G401 (cell line): Measurements from ENCODE around the gene ZIC1. TPM values are rescaled to one million over a fixed set of nuclear protein-coding genes. Genes with fewer than 3 reads are reported as not detected.
A peak's percentile ranks its signal among the peaks of the same experiment; 100 is the strongest.

Experiments
- DNase-seq: peaks from one replicate; pipeline ENCODE4 v3.0.0-alpha.2; 2015; ENCODE audit warnings: low spot score
- in situ Hi-C: cut with HindIII; loops from 2 replicates; pipeline ENCODE4 v1.10.0; 2016; ENCODE audit warnings: low sequenced_read_pairs, mixed read lengths
- total RNA-seq: library from RNA; depleted of rRNA; stranded (reverse); fragments of >200 nt; shearing (Covaris generic); gene quantifications from 2 replicates; pipeline ENCODE4 v1.2.3, GENCODE V29; 2014

The ZIC1 gene
- total RNA-seq, 1 experiment from 2014 or later, result not detected

DNA sequence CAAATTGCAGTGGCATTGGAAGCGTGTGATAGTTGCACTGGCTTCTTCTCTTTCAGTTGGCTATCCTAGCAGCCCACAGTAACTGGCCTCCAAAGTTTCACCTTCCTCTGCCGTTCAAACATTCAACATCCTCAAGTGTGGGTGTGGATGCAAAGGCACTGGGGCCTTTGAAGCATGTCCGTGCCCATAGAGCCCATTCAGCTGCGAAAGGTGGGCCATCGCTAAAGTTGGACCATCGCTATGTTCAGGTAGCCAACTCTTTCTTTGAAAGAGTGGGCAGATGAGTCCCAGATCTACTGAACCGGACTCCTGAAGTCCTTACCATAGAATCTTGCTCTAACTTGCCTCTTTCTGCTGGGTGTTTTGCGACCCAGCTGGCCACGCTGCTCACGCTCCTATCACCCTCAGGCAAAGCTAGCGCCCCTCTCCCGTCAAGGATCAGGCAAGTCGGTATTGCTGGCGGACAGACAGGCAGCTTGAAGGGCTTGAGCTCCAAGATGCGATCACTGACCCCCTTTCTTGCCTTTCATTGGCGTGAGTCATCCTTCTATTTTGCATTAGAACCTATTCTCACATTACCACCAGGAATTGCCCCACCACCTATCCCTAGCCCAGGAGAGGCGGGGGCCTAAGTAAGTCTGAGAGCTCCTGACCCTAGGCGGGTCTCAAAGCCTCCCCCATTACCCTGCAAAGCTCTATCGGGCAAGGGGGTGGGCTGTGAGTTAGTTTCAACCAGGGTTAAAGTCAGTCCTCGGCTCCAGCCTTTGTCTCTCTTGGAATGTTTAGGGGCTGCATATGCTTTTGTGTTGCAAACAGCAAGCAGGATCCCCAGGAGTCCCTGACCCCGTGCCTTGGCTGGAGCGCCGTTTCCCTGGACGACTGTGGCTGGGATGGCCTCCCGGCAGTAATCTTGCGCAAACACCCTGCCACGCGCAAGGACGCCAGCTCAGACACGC is 31.5 kb upstream of the ZIC1 start:
- in situ Hi-C loops, result no loop called here
- DNase-seq, result peak; percentile 19

DNA sequence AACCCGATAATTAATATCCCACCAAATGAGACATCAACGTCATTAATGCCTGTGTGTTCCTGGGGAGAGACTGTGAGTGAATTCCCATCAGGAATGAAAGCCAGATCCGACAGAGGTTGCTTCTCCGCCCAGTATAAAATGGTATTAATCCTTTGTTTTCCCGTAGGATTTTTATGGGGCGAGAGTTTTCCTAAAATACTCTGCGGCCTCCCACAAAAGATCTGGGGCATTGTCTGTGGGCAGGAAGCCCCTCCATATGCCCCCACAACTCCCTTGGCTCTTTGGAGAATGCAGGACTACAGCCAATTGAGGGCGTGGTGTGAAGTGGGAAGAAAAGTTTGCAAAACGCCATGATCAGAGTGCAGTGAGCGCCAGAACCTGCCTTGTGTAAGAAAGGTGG is 29.5 kb upstream of the ZIC1 start:
- no peak for DNase-seq
- in situ Hi-C loops, result no loop called here

DNA sequence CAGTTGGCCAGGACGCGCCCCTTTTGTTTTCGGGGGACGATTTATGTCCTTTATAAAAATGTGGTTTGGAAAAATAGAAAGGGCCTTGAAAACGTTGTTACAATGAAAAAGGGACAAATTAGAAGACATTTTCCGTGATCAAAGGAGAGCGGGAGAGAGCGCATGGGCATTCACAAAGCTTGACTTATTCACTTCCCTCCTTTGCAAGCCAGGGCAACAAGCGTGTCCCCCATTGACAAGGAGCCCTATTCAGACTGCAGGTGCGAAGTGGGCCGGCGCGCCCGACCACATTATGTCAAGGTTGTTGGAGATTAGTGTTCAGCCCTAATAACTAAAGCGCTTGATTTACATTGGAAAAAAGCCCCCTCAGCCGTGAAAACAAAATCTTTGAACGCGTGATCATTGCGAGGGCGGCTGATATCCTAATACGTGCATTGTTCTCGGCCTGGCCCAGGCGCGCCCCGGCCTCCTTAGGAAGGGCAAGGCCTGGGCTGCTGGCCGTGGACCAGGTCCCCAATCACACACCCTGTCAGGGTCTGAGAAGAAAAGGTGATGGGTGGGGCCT is 28.7 kb upstream of the ZIC1 start:
- DNase-seq, result no peak
- in situ Hi-C loops, result no loop called here

DNA sequence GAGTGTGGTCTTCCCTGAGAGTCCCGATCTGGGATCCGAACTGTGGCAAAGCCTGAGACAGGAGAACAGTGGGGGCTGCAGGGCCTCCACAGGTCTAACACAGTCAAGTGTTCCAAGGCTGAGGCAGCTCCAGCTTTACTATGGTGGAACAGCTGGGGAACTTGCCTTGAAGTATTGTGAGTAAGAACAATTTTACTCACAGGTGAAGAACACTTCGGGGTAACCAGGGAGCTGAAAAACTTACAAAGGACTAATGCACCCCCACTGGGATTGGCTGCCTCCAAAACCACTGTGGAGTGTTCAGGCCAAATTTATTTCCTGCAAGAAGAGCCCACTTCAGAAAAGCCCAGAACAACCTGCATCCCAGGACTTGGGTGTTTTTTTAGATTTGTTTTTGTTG is 28.2 kb upstream of the ZIC1 start:
- in situ Hi-C loops, result no loop called here
- no peak for DNase-seq

DNA sequence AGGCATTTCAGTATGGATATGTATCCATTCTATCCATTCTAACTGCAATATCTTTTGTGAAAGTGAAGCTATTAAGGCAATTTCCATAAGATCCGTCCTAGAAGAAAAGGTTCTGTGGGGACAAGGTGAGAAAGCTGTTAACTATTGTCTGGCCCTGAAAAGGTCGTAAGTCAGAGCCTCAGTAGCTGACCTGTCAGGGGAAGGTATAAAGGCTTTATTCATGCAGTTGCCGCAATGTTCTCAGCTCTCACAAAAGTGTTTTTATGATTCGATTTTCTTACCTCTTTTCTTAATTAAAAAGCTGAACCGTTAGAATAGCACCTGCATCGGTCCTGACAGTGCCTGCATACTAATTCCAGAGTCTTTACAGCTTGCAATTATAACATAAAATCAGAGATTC is 27.6 kb upstream of the ZIC1 start:
- no peak for DNase-seq
- in situ Hi-C loops, result no loop called here

DNA sequence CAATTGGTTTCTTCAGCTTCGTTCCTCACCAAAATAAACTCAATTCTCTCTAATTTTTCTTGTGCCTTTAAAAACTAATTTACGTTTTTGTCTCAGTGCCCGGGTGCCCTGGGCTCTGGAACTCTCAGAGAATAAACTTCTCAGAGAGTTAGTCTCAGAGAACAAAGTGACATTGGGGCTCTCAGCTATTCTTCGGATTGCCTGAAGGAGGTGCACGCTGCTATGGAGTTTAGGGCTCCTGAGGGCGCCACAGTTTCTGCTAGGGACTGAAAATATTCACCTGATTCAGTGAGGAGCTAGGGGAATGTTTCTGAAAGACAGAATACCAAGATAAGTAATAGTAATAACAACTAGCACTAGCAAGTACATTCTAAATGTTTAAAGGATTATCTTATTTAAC is 25.5 kb upstream of the ZIC1 start:
- in situ Hi-C loops, result no loop called here
- DNase-seq, result peak; percentile 45

DNA sequence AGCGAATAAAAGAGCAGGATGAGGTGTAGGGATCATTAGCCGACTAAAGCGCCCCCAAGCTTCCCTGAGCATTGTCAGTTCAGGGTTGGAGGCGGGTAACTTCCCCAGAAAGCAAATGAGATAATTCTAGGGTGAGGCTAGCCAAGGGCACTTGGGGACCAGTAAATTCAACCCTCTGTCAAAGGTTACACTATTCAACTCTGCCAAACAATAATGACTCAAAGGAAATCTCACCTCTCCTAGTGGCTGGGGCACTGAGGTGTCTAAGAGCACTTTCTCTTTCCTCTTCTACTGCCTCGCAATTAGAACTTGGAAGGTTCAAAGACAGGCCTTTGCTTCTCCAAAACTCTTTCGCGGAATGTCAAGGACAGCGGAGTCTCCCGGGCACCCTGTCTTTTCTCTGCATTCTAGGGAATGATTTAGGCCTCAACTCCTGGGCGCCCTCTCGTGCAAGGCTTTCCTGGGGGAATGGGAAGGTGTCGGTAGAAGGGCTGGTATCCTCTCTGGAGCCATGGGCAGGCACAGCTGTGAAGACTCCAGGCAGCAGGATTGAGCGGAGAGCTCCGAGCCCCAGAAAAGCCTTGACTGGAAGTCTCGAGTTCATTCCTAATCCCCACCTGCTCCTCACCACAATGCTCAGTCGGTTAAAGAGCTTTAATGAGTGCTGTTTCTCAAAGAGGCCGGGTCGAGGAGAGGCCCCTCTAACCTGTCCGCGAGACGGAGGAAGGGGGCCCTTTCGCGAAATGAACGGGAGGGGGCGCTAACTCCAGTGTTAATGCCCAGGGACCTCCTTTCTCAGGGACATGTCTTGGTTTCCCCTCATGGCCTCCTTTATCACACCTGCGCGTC is 24.7 kb upstream of the ZIC1 start:
- in situ Hi-C loops, result no loop called here
- peak; percentile 19 for DNase-seq

DNA sequence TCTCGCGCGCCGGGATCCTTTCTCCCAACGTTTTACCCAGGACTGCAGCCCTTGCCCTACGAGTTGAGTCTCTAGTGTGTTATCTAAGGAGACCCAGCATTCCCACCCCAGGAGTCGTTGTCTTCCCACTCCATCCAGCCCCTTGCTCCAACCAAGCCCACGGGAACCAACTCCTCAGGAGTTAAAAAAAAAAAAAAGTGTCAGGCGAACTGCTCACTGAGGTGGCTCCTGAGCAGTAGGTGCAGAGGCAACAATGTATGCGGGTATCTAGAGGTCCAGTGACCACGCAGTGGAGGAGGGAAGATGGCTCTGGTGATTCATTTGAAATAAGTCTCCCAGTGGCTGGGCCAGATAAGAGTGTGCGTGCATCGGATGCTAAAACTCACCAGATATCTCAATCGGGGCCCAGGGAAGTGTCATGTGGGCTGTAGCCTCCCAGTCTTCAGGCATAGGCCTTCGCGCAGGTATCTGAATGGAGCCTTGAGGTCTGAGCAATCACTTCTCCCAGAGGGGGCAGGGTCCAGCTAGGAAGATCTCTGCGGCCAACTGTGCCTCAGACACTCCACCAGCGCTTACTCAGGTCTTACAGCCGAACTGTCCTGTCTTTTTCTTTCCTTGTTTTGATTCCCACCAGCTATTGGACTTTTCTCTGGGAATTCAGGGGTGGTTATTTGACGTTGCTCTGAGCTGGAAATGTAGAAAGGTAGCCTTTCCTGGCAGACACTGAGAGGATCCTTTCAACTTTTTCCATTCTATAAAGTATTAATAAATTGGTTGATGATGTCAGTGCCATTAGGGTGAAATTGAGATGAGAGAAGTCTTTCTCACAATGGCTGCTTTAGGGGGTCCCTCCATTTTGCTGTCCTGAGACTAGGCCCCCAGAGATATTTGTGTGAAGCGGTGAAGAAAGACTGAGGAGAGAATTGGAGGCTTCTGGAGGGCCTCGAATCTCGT is 23.8 kb upstream of the ZIC1 start:
- no peak for DNase-seq
- in situ Hi-C loops, result no loop called here

DNA sequence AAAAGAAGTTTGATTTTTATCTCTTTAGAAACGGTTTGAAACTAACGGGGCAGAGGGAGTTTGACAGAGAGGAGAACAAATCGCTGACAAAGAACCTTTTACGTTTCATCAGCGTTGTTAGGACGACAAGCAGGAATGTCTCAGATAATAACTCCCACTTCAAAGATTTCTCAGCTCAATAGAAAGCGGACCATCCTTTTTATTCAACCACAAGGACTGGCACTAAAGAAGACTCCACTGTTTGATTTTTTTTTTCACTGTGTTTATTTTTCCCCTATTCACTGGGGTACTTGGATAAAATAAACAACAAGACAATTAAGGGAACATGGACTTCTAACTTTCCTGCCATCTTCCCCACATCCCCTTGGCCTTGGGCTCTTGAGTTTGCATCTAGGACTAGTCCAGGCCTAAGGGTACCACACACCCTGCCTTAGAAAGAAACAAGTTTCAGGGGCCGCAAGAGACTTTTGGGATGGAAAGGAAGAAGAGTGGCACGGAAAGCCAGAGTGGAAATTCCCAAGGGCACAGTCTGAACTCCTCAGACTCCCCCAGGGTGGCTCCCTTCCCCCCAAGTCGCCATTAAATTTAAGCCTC is 21.8 kb upstream of the ZIC1 start:
- DNase-seq, result peak; percentile 62
- in situ Hi-C loops, result no loop called here

DNA sequence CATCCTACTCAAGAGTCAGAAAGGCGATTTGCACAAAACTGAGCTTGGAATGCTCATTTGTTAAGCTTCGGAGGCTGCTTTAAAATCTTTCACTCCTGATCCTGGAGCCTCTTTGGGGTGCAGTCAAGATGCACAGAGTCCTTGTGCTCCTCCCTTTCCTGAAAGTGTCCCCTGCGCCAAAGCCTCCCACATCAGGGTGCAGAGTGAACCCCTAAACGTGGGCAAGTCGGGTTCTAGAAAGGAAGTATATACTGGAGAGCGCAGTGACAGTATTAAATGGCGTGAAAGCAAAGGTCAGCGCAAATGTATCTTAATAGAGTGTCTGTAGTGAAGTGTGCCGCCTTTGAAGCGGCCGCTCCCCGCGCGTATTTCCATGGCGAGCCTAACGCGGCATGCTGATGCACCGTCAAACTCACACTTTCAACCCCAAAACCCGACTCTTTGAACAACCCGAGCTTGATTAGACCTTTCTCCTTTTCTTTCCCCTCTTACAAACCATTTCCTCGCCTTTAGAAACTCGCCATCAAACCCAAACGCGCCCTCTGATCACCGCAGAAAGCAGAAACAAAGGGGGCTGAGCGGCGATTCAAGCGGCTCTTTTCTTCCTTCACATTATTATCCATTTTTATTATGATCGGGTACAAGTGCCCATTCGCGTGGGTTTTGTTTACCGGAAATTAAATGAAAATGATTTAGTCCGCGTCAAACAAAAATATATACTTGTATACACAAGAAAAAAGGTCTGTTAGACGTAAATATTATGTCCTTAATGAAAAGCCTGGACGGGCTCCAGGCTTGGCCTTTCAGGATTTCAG is 21.1 kb upstream of the ZIC1 start:
- in situ Hi-C loops, result no loop called here
- peak; percentile 75 for DNase-seq

DNA sequence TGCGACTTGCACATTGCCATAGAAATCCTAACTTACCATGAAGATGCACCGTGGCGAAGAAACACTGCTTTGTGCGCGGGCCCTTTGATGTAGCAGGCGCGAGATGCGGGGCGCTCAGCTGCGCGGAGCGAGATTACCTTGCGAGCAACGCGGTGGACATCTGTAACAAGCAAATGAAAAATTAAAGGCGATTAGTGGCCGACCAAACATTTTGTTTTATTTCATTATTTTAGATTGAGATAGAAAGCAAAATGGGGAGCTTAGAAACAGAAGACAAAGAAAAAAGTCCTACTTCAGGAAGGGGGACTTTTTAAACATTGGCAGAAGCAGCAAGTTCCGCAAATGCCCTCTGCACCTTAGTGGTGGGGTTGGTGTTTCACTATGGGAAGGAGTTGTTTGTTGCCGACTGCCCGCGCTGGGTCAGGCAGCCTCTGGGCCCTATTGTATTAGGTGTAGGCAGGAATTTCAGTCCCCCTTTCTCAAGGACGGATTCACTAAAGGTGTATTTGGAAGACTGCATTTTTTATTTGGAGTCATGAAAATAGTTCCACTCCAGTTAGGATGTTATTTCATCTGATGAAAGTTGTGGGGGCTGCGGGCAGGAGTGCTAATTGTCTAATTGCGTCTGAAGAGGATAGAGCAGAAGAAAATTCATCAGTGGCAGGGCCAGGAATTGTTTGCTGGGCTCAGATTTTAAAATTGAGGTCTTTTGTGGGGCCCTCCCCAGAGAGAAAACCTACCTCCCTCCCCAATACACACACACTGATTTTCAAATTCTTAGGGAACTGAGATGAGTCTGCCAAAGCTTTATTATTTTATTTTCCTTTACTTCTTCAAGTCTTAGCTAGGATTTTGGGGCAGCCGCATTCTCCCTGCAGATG is 20.2 kb upstream of the ZIC1 start:
- in situ Hi-C loops, result no loop called here
- peak; percentile 74 for DNase-seq

DNA sequence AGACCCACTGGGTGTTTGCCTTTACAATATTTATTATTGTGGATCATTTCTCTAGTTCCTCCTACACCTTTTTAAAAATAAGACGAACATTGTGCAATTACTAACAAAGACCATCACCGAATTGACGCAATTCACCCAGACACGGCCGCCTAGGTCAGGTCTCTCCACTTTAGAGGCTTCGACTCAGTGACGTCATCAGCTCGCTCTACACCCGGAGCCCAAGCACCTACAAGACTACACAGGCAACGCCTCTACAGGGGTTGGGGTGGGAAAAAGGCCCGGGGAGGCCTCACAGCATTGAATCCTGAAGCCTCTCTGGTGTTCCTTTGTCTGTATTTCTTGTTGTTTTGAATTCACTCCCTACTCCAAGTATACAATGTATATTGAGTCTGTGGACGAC is 19.4 kb upstream of the ZIC1 start:
- DNase-seq, result peak; percentile 77

DNA sequence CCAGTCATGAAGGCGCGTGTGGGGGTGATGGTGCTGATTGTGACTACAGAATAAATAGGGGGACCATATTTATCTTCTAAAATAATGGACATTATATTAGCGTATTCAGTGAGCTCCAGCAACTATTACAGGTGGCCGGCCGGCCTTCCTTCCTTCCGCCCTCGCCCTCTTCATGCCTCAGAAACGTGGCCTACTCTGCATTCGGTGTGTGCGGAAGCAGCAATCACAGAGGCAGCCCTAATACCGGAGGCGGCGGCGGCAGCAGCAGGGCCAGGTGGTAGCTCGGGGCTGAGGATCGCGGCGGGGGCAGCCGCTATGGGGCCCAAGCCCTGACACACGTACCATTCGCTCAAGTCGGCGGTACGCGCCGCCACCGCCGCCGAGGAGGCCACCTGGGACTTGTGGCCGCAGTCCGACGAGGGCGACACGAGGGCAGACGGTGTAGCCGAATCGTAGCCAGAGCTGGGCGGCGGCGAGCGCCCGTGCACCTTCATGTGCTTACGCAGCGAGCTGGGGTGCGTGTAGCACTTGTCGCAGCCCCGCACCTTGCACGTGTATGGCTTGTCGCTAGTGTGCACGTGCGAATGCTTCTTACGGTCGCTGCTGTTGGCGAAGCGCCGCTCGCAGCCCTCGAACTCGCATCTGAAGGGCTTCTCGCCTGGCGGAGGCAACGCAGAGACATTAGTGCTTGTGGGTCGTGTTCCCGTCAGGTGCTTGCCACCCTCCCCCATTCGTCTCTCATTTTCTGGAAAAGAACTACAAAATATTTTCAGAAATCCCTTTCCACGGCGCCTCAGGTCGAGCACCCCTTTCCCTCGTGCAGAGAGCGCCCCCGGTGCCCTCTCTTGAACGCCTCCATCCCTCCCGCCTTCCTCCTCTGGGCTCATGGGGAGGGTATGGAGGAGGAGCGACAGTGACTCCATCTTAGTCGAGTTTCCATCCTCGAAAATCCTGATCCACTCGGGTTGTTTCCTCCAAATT is 18.3 kb upstream of the ZIC1 start:
- in situ Hi-C loops, result no loop called here
- peak; percentile 84 for DNase-seq

More for the DNA sequence above, 19.4 kb upstream of the ZIC1 start:
- in situ Hi-C loops, result no loop called here

DNA sequence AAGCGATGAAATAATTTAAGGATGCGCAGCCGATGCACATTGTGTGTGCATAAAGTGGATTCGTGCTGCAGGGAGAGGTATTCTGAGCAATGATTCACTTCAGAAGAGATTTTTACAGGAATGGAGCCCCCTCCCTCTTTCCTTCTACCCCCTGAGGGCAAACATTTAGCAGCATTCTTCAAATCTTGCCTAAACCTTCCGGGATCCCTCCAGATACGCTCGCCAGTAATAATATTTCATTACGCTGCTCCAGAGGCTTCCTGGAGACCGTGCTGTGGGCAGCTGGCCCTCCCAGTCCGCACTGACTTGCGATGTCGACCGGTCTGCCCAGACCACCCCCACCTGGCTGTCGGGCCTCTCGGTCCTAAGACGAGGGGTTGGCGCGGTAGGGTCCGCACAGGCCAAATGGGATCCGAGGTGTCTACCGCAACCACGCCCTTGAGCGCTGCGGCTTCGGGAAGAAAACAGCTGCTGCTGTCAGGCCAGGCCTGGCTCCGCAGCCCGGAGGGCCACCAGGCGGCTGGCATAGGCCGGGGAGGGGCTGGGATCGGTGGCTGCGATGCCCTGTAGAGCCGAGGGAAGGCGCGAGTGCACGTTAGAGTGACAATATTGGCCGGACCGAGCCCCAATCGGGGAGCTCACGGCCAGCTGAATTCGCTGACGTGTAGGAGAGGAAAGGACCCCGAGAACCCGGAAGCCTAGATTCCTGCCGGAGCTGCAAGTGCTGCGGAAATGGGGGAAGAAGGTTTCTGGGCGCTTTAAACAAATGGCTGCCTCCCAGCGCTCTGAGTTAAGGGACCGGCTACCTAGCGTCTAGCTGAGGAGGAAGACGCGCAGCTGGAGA is 17.2 kb upstream of the ZIC1 start:
- in situ Hi-C loops, result no loop called here
- DNase-seq, result peak; percentile 98

DNA sequence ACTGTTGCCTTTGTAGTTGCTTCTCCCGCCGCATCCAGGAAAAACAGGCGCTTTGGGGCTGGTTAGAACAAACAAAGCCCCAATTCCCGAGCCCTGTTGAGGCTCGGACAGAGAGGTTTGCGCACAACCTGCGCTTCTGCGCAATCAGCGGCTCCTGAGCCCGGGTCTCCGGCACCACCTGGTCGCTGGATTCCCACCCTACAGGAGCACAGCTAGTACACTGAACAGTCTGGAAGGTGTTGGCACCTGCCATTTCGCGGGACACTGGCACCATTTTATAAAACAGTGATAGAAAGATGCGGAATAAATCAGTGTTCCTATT is 16.6 kb upstream of the ZIC1 start:
- DNase-seq, result no peak
- in situ Hi-C loops, result no loop called here
